LNCAP (cell line): Measurements from ENCODE around the gene THBS2.

Experiments
- TF ChIP-seq, protein P1 (sequence below): fragments of 450-650 bp; IDR thresholded peaks from 2 replicates; pipeline ENCODE4 v1.5.1; 2017; ENCODE audit warnings: mild to moderate bottlenecking

THBS2 gene

DNA sequence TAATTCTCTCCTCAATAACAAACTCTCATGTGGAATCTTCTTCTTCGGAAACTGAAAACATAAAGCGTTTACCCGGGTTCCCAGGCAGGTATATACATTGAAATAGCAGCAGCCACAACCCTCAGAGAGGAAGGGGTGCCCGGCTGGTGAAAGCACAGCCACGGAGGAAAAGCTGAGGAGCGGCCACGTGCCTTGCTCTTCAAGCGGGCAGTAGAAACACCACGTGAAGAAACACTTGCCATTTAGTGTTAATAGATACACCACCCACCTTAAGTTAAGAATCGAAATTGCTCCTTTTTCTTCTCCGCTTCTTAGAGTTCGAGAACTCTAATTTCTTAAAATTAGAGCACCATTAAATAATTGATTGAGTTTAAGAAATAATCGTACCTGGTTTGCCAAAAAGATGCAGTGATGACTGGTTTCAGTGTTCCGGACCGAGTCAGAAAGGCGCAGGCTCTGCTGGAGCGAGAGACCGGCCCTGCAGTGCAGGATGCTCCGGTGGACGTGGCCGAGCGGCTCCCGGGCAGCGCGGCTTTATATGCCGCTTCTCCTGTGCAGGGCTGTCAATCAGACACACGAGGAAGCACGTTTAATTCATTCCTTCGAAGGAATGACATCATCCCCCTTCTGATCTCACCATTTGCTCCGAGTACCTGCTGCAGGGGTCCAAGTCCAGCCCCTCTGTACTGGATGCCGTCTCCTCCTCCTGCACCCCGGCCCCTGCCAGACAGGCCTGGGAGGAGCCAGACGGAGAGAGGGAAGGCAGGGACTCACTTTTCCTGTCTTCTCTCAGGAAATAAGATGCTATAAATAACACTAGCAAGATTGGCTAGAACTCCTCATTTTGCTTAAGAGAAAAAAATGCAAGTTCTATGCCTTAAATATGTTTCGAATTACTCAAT lies at the start of gene THBS2:
THBS2 (minus strand) TSS at position 510 of the 902 bp plus-strand sequence. CDS start 3,062 bp downstream, outside the sequence.
- TF ChIP-seq, protein P1, sequence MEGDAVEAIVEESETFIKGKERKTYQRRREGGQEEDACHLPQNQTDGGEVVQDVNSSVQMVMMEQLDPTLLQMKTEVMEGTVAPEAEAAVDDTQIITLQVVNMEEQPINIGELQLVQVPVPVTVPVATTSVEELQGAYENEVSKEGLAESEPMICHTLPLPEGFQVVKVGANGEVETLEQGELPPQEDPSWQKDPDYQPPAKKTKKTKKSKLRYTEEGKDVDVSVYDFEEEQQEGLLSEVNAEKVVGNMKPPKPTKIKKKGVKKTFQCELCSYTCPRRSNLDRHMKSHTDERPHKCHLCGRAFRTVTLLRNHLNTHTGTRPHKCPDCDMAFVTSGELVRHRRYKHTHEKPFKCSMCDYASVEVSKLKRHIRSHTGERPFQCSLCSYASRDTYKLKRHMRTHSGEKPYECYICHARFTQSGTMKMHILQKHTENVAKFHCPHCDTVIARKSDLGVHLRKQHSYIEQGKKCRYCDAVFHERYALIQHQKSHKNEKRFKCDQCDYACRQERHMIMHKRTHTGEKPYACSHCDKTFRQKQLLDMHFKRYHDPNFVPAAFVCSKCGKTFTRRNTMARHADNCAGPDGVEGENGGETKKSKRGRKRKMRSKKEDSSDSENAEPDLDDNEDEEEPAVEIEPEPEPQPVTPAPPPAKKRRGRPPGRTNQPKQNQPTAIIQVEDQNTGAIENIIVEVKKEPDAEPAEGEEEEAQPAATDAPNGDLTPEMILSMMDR, result no peak

GRCh38 chr6:169302716-169303115 lies 49.1 kb upstream of the THBS2 start:
- TF ChIP-seq, protein P1, result no peak

DNA sequence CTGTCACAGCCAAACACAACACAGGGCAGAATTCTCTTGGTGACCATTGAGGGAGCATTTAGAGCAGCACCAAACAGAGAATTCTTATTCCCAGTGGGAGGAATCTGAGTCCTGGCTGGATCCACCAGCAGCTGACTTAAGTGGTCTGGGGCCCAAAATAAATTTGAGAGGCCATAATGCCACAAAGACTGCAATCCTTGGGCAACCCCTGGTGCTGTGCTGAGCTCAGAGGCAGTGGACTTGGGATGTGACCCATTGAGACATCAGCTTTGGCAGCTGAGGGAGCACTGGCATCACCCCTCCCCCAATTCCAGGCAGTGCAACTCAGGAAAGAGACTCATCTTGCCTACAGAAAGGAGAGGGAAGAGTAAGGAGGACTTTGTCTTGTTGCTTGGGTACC lies 48.6 kb upstream of the THBS2 start:
- TF ChIP-seq, protein P1, result no peak

GRCh38 chr6:169300916-169301315 lies 47.3 kb upstream of the THBS2 start:
- TF ChIP-seq, protein P1, result no peak

GRCh38 chr6:169296622-169297021 lies 43.0 kb upstream of the THBS2 start:
- TF ChIP-seq, protein P1, result no peak

GRCh38 chr6:169296170-169296569 lies 42.5 kb upstream of the THBS2 start:
- TF ChIP-seq, protein P1, result no peak

GRCh38 chr6:169293196-169293595 lies 39.5 kb upstream of the THBS2 start:
- TF ChIP-seq, protein P1, result no peak
